Rectal smooth muscle tissue (tissue), 1 donor: ENCODE measurements around the gene LPAR4.
"Not testable (repeated sequence)": the region's sequence is repeated elsewhere in the genome, so short reads cannot be mapped to it uniquely, and the experiment has no call there.

Experiments used
- H3K27ac ChIP-seq: one replicate; pipeline ENCODE4 v1.7.0; 2013; ENCODE audit warnings: low read depth, low read length, inconsistent platforms
- H3K27me3 ChIP-seq: one replicate; pipeline ENCODE4 v1.7.0; 2013; ENCODE audit warnings: low read length; ENCODE audit not compliant: control insufficient read depth, insufficient read depth
- H3K36me3 ChIP-seq: one replicate; pipeline ENCODE4 v1.7.0; 2013; ENCODE audit warnings: low read length; ENCODE audit not compliant: control insufficient read depth, insufficient read depth
- H3K4me1 ChIP-seq: one replicate; pipeline ENCODE4 v1.7.0; 2013; ENCODE audit warnings: low read length; ENCODE audit not compliant: control insufficient read depth, insufficient read depth
- H3K4me3 ChIP-seq: one replicate; pipeline ENCODE4 v1.7.0; 2013; ENCODE audit warnings: low read length
- H3K9ac ChIP-seq: one replicate; pipeline ENCODE4 v1.7.0; 2013; ENCODE audit warnings: low read length

LPAR4 gene

DNA sequence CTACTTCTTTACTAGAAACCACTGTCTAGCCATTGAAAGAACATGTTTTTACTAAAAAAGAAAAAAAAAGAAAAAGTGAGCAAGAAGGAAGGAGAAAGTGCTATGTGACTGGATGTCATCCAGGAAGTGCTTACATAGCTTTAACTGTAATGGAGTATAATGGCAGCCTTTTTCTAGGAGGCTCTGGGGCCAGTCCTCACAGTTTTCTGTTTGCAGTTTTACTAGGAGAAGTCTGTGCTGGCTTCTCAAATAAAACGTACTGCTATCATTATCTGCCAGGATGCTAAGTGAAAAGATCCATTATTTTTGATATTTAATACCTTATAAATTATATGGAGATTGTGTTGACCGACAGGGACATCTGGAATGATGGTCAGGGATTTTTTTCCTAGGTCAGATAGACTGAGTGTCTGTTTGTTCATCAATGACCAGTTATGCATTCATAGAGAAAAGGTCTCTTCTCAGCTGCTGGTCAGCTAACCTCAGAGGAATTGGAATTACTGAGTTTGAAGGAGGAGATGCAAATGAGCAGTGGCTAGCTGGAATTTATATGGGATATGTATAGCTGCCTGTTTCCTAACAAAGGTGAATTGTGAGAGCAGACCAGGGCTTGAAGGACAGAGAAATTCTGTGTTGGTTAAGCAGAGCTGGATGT, 21.7 kb downstream of the LPAR4 start:
- H3K9ac ChIP-seq, result no peak overlapping the region
- no peak overlapping the region for H3K4me3 ChIP-seq
- no peaks in the 10 kb centered on the region for H3K27me3 ChIP-seq
- H3K36me3 ChIP-seq, result no peaks in the 10 kb centered on the region
- no peaks in the 10 kb centered on the region for H3K4me1 ChIP-seq
- H3K27ac ChIP-seq, result no peak overlapping the region

DNA sequence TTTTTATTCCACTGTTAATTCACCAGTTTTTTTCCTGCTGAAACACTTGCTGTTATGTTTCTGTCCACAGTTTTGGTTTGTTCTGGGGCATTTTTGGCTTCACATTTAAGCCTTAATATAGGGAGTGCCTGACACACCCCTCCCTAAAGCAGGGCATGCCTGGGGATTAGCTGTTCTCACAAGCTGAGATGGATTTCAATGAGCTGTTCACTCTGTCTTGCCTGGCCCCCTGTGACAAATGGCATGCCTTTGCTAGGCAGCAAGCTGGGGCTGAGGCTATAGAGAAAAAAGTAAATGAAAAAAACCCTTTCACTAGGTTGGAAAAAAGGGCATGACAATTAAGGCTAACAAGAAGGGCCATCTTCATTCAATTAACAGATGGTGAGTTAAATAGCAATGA, 22.4 kb downstream of the LPAR4 start:
- no peaks in the 10 kb centered on the region for H3K36me3 ChIP-seq
- no peaks in the 10 kb centered on the region for H3K4me1 ChIP-seq
- H3K27ac ChIP-seq, result no peak overlapping the region
- H3K9ac ChIP-seq, result no peak overlapping the region
- H3K4me3 ChIP-seq, result no peak overlapping the region
- H3K27me3 ChIP-seq, result no peaks in the 10 kb centered on the region

DNA sequence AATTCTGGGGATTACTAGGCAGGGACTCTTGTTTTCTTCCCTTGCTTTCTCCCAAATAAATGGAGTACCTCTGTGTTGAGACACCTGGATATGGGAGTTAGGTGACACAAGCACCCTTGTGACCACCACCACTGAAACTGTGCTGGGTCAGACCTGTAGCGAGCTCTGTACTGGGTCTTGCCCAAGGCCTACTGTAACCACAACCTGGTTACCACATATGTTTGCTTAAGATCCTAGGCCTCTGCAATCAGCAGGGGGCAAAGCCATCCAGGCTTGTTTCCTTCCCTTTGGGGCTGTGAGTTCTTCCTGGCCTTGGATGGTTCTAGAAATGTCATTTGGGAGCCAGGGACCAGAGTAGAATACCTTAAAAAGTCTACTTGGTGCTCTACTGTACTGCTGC, 49.4 kb downstream of the LPAR4 start:
- Histone ChIP-seq H3K9ac (no peak overlapping the region), H3K4me1 (no peaks in the 10 kb centered on the region), H3K27me3 (no peaks in the 10 kb centered on the region), H3K4me3 (no peak overlapping the region), H3K36me3 (no peaks in the 10 kb centered on the region), H3K27ac (no peak overlapping the region)

DNA sequence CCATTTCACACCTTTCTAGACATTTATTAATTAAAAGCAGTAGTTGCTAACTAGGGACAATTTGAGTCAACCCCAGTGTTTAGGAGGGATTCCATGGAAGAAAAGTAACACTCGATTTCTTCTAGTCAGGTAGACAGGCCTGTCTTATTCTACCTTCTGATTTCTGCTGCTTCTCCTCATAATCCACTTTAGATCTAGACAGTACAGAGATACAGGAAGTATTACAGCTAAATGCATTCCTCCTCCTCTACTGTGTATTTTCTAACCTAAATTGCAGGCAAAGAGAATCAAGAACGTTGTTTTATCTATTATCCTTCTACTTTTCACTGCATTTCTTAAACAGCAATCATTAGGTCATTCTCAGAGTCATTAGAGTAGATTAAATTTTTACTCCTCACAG, 52.6 kb downstream of the LPAR4 start:
- Histone ChIP-seq H3K27me3 (no peaks in the 10 kb centered on the region), H3K27ac (no peak overlapping the region), H3K9ac (no peak overlapping the region), H3K4me1 (no peaks in the 10 kb centered on the region), H3K4me3 (no peak overlapping the region), H3K36me3 (no peaks in the 10 kb centered on the region)

DNA sequence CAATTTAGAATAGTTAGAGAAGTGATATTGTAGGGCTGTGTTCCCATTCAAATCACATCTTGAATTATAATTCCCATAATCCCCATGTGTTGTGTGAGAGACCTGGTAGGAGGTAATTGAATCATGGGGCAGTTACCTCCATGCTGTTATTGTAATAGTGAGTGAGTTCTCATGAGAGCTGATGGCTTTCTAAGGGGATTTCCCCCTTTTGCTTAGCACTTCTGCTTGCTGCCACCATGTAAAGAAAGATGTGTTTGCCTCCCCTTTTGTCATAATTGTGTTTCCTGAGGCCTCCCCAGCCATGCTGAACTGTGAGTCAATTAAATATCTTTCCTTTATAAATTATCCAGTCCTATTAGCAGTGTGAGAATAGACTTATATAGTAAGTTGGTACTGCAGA, 53.2 kb downstream of the LPAR4 start:
- H3K27me3 ChIP-seq, result no peaks in the 10 kb centered on the region
- H3K27ac ChIP-seq, result no peak overlapping the region
- no peaks in the 10 kb centered on the region for H3K4me1 ChIP-seq
- no peaks in the 10 kb centered on the region for H3K36me3 ChIP-seq
- H3K9ac ChIP-seq, result no peak overlapping the region
- no peak overlapping the region for H3K4me3 ChIP-seq

DNA sequence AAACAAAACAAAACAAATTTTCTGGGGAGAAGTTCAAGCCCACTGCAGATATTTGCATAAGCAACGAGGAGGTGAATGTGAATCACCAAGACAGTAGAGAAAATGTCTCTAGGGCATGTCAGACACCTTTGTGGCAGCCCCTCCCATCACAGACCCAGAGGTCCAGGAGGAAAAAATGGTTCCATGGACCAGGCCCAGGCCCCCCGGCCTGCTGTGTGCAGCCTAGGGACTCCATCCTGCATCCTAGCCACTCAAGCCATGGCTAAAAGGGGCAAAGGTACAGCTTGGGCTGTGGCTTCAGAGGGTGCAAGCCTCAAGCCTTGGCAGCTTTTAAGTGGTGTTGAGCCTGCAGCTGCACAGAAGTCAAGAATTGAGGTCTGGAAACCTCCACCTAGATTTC, 54.0 kb downstream of the LPAR4 start:
- Histone ChIP-seq H3K27ac (no peak overlapping the region), H3K4me1 (no peaks in the 10 kb centered on the region), H3K9ac (no peak overlapping the region), H3K36me3 (no peaks in the 10 kb centered on the region), H3K4me3 (no peak overlapping the region), H3K27me3 (no peaks in the 10 kb centered on the region)

DNA sequence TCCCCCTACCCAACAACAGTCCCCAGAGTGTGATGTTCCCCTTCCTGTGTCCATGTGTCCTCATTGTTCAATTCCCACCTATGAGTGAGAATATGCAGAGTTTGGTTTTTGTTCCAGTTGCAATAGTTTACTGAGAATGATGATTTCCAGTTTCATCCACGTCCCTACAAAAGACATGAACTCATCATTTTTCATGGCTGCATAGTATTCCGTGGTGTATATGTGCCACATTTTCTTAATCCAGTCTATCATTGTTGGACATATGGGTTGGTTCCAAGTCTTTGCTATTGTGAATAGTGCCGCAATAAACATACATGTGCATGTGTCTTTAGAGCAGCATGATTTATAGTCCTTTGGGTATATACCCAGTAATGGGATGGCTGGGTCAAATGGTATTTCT, 55.0 kb downstream of the LPAR4 start:
- not testable (repeated sequence) for H3K27me3 ChIP-seq, H3K4me1 ChIP-seq, H3K36me3 ChIP-seq, H3K4me3 ChIP-seq, H3K9ac ChIP-seq, H3K27ac ChIP-seq
